GM18951 (cell line): Measurements from ENCODE around the gene FRMD4A.

ENCODE experiments used
- POLR2A ChIP-seq: IDR thresholded peaks from 4 replicates; pipeline ENCODE4 v1.6.1; 2011; ENCODE audit warnings: mild to moderate bottlenecking; ENCODE audit not compliant: insufficient read length, insufficient read depth; ENCODE audit errors: extremely low read depth
- in situ Hi-C: fragments of 300-500 bp; cut with MboI; formaldehyde crosslinking; loops from one replicate; pipeline ENCODE4 v1.12.0; 2022; ENCODE audit warnings: low sequenced_read_pairs, mixed read lengths, inconsistent platforms; ENCODE audit not compliant: unreplicated experiment

FRMD4A gene

DNA sequence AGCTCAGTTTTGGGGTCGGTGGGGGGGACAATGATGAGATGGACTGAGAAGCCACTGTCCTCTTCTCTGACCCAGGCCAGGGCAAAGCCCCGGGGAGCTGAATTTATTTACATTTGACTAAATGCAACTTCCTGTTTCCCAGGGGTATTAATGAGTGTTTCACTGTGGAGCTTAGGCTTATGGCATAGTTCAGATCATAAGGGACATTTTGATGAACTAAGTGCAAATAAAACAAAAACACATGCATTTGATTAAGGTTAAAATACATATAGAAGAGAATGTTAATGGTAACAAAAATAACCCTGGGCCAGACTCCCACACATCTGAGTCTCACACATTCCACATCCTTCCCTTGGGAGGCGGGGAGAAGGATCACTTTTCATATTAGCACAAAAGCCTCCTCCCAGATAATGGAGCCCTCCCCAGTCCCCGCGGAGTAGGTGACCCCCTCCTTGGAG lies 320.6 kb downstream of the FRMD4A start:
- TF ChIP-seq POLR2A, result no peak
- in situ Hi-C loops, result no loop called here

DNA sequence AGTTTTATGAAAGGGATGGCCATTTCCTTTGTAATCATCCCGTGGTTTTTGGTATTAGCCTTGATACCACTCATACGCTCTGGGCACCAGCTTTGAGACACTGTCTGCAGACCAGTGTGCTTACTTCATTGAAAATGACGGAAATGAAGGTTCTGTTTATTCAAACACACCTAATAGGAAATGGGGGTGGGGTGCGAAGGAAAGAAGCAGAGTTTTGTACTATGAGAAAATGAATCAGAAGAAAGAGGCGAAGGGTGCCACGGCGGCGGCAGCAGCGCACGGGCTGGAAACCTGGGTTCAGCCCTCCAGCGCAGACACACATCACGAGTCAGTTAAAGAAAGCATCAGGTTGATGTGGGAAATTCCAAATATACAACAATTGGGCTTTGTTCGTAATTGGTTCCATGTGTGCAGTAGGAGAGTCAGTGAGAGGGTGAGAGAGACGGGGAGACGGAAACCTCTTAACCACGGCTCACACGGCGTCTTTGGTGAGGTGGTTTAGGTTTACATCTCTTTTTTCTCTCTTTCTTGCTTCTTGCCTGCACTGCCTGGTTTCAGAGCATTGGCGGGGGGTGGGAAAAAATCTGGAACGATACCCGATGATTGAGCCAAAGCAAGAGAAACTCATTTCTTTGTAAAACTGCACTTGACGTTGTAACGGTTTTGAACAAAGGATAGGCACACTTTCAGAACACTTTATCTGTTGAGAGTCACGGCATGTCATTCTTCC lies 321.2 kb downstream of the FRMD4A start:
- no peak for TF ChIP-seq POLR2A
- in situ Hi-C loops, result no loop called here

DNA sequence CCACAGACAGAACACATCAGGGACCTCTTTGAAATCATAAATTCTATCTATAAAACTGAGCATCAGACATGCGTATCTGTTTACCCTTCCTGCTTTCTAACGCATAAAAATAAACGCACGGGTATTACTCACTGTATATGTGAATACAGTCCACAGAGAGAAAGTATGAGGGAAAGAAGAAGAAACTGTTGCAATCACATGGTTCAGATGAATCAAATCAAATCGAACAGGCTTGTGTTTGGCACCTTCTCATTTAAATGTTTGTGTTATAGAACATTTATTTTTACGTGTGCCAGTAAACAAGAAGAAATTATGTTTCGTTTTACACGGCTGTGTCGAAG lies 322.0 kb downstream of the FRMD4A start:
- in situ Hi-C loops, result no loop called here
- TF ChIP-seq POLR2A, result no peak

DNA sequence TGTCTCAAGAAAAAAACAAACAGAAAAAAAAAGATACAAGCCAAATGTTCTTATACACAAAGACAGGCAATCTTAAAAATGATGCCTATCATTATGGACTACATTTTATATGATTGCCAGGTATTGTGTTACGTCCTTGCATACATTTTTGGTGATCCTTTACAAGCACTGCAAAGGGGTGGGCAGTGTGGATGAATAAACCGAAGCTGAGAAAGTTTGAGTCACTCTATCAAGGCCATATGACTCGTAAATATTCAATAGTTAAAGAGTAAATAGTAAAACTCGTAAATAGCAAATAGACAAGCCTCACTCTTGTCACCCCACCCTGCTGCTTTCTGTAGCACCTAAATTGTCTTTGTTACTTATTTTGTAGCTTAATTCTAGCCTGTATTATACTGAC lies 326.2 kb downstream of the FRMD4A start:
- TF ChIP-seq POLR2A, result no peak
- in situ Hi-C loops, result no loop called here

DNA sequence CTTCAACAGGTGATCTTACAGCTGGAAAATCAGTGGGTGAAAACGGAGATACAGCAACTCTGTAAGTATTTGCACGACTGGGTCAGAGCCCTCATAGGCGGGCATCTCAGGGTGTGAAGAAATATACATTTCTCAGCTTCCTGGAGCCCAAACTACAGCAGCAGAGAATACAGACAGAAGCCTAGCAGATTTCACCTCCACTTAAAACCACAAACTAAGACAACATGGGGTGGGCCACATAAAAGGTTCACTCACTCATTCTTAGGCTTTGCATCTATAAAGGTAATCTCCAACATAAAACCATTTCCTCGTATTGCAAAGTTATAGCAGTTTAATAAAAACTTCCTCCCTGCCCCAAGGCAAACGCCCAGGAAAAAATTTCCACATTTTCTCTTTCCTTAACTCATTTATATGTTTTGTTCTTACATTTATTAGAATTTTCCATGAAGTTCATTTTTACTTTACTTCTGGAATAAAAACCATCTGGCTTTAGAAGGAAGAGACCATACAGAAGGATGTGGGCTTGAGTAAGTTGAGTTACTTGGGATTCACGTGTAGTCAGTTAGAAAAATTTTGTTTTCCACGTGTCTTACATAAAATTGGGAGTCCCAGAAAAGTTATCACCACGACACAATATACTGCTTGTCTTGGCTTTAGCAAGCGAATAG lies 327.1 kb downstream of the FRMD4A start:
- in situ Hi-C loops, result no loop called here
- no peak for TF ChIP-seq POLR2A

DNA sequence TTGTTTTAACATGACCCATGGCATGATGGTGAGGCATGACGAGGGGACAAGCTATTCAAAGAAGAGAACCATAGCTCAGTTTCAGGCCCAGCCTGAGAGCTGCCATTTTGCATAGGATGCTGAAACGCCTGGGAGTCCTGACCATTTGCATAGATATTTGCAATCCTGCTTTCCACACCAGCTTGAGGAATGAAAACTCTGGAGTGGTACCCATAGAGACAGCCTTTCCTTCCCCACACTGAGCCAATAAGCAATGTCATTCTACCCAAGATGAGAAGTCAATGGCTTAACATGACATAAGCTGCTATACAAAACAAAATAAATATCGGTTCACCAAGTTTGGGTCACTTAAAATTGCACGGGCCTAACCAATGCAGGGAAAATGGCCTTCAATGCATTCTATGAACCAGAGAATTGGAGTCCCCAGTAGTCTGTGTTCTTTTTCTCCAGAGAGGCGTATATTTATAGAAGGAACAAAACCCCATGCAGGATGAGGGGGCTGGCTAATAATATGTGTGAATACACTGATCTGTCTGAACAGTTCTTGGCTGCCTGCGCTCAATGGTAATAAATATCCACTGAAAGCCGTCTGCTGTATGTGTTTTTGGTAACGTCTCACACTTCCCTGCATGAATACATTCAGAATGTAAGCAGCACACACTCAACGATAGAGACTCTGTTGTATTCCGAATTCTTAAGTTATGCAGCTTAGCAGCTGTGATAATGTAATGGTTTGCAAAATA lies 329.3 kb downstream of the FRMD4A start:
- in situ Hi-C loops, result no loop called here
- TF ChIP-seq POLR2A, result no peak

DNA sequence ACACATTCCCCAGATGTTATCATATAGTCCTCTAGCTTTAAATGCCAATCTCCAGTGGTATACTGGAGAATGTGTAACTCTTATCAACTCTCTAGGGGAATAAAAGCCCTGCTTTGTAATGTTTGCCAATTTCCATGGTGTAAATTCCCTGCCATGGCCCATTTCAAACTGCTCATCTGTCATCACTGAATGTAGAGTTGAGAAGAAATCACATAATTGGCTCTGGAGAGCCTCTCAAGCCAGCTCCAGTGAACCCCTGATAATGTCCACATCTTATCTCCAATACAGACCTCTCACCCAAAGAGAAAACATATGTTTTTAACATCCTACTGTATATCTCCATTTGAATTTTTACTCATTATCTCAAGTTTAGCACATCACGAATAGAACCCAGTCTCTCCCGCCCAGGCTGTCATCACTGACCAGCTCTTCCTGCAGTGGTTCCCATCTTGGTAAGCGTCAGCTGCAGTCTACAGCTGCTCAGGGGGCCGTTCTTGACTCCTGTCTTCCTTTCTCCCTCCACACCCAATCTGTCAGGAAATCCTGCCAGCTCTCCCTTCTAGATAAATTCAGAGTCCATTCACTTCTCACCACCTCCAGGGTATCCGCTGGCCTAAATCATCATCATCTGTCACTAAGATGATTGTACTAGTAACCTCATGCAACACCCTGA lies 332.4 kb downstream of the FRMD4A start:
- in situ Hi-C loops, result no loop called here
- no peak for TF ChIP-seq POLR2A

DNA sequence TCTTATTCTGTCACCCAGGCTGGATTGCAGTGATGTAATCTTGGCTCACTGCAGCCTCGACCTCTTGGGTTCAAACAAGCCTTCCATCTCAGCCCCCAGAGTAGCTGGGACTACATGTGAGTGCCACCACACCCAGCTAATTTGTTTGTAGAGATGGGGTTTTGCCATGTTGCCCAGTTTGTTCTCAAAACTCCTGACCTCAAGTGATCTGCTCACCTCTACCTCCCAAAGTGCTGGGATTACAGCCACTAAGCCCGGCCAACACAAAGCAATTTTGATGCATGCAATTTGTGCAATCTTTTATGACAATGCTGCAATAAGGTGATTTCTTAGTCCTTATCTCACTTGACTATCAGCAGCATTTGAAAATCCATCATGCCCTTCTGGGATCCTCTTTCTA lies 333.1 kb downstream of the FRMD4A start:
- in situ Hi-C loops, result no loop called here
- TF ChIP-seq POLR2A, result no peak

DNA sequence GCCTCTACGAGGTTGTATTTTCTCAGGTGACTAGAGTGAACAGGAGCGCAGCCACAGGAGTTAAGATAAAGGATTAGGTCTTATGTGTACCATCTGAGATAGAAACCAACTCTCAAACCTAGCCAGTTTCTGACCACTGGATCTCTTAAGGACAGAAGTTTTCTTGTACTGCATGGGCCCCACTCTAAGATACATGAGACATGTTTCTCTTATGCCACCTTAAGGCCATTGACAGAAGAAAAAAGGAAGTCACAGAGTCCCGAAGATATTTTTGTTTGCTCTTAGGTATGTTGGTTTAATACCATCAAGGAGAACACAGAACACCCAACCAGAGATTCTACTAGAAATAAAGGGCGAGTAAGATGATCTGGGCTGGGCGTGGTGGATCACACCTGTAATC lies 335.8 kb downstream of the FRMD4A start:
- TF ChIP-seq POLR2A, result no peak
- in situ Hi-C loops, result no loop called here

DNA sequence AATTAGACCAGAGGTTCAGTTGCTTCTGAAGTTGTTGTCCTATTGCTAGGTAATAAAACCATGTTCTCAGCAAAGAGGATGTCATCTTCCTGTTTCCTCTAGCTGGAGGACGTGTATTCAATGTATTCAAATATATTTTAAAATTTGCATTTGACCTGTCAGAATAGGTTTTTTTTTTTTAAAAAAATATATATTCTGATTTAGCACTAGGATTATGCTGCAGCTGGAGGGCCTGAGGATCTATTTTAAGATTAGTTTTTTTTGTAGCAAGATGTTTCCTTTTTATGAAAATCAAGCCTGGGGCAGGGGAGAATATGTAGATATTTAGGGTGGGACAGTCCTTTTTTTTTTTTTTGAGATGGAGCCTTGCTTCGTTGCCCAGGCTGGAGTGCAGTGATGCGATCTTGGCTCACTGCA lies 337.0 kb downstream of the FRMD4A start:
- in situ Hi-C loops, result no loop called here
- TF ChIP-seq POLR2A, result no peak

DNA sequence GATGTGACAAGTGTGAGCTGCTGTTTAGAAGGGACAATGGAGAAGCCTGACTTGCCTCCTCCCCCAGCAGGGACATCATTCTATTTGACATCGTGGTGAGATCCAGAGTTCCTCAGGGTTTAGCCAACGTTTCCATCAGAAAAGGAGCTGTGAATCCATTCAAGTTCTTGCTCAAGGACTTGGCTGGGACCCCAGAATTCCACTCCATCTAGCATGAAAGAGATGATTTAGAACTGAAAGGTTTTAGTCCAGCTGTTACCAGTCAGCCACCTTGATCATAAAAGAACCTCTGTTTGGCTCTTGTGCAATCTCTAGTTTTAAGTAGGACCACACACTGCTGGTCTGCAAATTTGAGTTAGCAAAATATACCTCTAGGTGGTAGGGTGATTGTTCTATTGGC lies 337.6 kb downstream of the FRMD4A start:
- in situ Hi-C loops, result no loop called here

DNA sequence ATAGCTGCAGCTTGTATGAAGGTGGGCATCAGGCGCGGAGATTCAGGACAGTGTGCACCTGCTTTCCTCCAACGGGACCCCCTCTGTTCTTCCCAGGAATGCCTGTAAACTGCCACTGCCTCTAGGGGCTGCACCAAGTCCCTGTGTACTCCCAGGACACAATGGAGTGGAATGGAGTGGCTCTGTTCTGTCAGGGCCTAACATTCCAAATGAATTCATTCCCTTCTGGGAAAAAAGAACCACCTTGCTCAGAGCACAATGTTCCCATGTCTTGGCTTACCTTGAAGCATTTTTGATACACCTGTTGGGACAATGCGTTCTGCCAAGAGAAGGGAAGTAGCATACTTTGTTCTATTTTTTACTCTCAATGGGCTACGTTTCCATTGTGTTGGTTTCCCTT lies 339.4 kb downstream of the FRMD4A start:
- in situ Hi-C loops, result no loop called here
- TF ChIP-seq POLR2A, result no peak

More for the DNA sequence above, 337.6 kb downstream of the FRMD4A start:
- no peak for TF ChIP-seq POLR2A

DNA sequence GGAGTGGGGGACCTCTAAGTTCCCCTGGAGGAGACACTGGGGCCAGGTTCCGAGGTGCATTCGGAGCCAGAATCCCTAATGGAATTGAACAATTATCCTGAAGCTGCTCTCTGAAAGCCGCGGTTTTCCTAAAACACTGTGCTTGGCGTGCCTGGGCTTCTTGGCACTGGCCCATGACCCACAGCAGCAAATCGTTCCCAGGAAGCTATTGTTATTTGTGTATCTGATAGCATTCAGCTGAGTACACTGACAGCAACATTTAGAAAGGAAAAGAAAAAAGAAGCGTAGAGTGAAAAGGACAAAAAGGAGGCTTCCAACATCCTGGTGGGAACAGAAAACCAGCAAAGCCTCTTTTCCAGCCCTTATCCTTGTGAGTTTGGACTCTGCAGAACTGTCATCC lies 339.8 kb downstream of the FRMD4A start:
- in situ Hi-C loops, result no loop called here
- TF ChIP-seq POLR2A, result no peak

DNA sequence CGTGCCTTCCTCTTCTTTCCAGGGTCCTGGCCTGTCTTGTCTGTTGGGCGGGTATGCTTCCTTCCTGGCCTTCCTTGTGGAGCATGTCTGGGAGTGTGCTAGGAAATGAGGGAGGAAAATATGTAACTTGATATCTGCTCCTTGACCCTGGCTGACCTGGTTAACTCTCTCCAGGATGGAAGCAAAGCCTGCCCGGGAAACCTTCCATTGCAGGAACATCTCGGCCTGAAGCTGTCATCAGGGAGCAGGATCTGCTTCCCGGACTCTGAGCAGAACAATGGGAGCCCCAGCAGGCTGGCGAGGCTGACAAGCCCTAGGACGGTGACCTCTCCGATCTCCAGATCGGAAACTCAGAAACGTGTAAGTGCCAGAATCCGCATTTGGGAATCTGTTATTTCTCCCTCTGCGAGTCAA lies 340.3 kb downstream of the FRMD4A start:
- no peak for TF ChIP-seq POLR2A
- in situ Hi-C loops, result no loop called here

DNA sequence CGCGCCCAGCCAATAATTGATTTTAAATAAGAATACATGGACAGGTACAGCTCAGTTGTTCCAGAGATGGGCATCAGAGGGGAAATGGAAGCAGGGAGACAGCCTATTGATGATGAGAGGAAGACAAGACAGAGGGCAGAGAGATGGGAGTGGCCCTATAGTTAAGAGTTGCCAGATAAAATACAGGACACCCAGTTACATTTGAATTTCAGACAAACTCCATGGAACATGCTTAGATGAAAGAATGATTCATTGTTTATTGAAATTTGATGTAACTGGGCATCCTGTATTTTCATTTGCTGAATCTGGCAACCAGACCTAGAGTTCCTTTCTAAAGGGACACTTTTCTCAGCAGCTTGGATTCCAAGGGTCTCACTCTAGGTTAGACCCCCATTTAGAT lies 341.1 kb downstream of the FRMD4A start:
- in situ Hi-C loops, result no loop called here
- no peak for TF ChIP-seq POLR2A
